Upper lobe of left lung (tissue), 6 donors: ENCODE results near the gene SERINC3. TPM values are rescaled to one million over a fixed set of nuclear protein-coding genes. Genes with fewer than 3 reads are reported as not detected.

Experiments
- ATAC-seq, 2 donors: fragments of 200-7000 bp; cut with Tn5 transposase; one replicate each; pipeline ENCODE4 v1.9.1; 2022; ENCODE audit warnings: mild to moderate bottlenecking in 2 of 2, moderate library complexity in 2 of 2; ENCODE audit not compliant: low FRiP score in 2 of 2
- DNase-seq, 2 donors: peaks; one replicate each; pipeline ENCODE4 v3.0.0-alpha.2; 2019 to 2020
- H3K27ac ChIP-seq, 4 donors: fragments of 200-600 bp; sonication (generic); one replicate each; pipeline ENCODE4 v1.5.1; 2016 to 2019
- H3K27me3 ChIP-seq, 4 donors: fragments of 200-600 bp; sonication (generic); one replicate each; pipeline ENCODE4 v1.5.1; 2017 to 2019
- H3K36me3 ChIP-seq, 4 donors: fragments of 200-600 bp; sonication (generic); one replicate each; pipeline ENCODE4 v1.5.1; 2016 to 2019
- H3K4me1 ChIP-seq, 4 donors: fragments of 200-600 bp; sonication (generic); one replicate each; pipeline ENCODE4 v1.5.1; 2018 to 2019
- H3K4me3 ChIP-seq, 4 donors: fragments of 200-600 bp; sonication (generic); one replicate each; pipeline ENCODE4 v1.5.1; 2017 to 2019; ENCODE audit warnings: mild to moderate bottlenecking in 2 of 4, moderate library complexity in 1 of 4
- H3K9me3 ChIP-seq, 4 donors: fragments of 200-600 bp; sonication (generic); one replicate each; pipeline ENCODE4 v1.5.1; 2018 to 2019
- CTCF ChIP-seq, 6 experiments: fragments of 450-650 bp in 4 of 6; fragments of 200-600 bp in 2 of 6; sonication (generic) in 2 of 6; IDR thresholded peaks; one replicate each; pipeline ENCODE4 v1.5.1; 2016 to 2019; ENCODE audit warnings: antibody characterized with exemption in 6 of 6
- EP300 ChIP-seq, 4 donors: sonication (generic); formaldehyde crosslinking; IDR thresholded peaks; one replicate each; pipeline ENCODE4 v1.5.1; 2017; ENCODE audit warnings: antibody characterized with exemption in 4 of 4, control low read depth in 2 of 4
- POLR2A ChIP-seq, 4 donors: fragments of 450-650 bp; IDR thresholded peaks; one replicate each; pipeline ENCODE4 v1.5.1; 2016 to 2017; ENCODE audit warnings: antibody characterized with exemption in 4 of 4, mild to moderate bottlenecking in 2 of 4
- POLR2AphosphoS5 ChIP-seq, 2 donors: sonication (generic); formaldehyde crosslinking; IDR thresholded peaks; one replicate each; pipeline ENCODE4 v1.5.1; 2017; ENCODE audit warnings: antibody characterized with exemption in 2 of 2
- WGBS, 2 donors: methylation state at CpG; one replicate each; pipeline ENCODE4 v1.1.5; 2017 to 2018; 5-methylcytosine and 5-hydroxymethylcytosine counted together
- total RNA-seq, 6 donors: library from RNA; depleted of rRNA in 4 of 6; stranded (reverse); fragments of >200 nt in 4 of 6; gene quantifications; one replicate each; pipeline versions ENCODE4 v1.1.0 to v1.2.1, GENCODE V29; 2016 to 2021
- donor health status: DM: no; HTN: no; CAD: no; lungs with moderate emphysema.
- donor health status: DM: no; HTN: yes; CAD: no; lungs with severe emphysema.

The SERINC3 gene
- total RNA-seq, 6 donors from 2014 or later: 56.3 to 122 (median 107) TPM

GRCh38 chr20:44532259-44532980 lies 10.6 kb upstream of the SERINC3 start:
- no peaks in the 10 kb centered on the region for H3K27me3 ChIP-seq
- 23 to 24% methylated on average over 11 of the region's 11 CpGs for WGBS, 2 donors
- DNase-seq: no peak
- H3K9me3 ChIP-seq: no peaks in the 10 kb centered on the region
- peak overlapping the region; percentile 52 to 96 (median 74) for H3K4me3 ChIP-seq
- no peaks in the 10 kb centered on the region for H3K36me3 ChIP-seq
- peak in 1 of 2 donors; percentile 37 for ATAC-seq
- TF ChIP-seq EP300 (IDR thresholded peaks at IDR 0.05) (peak in 1 of 4 donors; percentile 60), POLR2A (IDR thresholded peaks at IDR 0.05) (no peak), CTCF (IDR thresholded peaks at IDR 0.05) (no peak), POLR2AphosphoS5 (IDR thresholded peaks at IDR 0.05) (peak in 1 of 2 donors; percentile 48)
- peak overlapping the region; percentile 84 to 92 (median 84) for H3K27ac ChIP-seq
- H3K4me1 ChIP-seq: peaks cover 7 to 18% (median 13%) of the 10 kb centered on the region in 4 donors

- DNase-seq (no peak), ATAC-seq (no peak)
- Histone ChIP-seq H3K27me3 (no peaks in the 10 kb centered on the region), H3K27ac (no peak overlapping the region), H3K4me1 (peaks cover 7 to 13% (median 8%) of the 10 kb centered on the region in 4 donors), H3K9me3 (no peaks in the 10 kb centered on the region), H3K36me3 (no peaks in the 10 kb centered on the region), H3K4me3 (no peak overlapping the region)
- 80 to 84% methylated on average over 6 of the region's 6 CpGs for WGBS, 2 donors
- TF ChIP-seq EP300 (IDR thresholded peaks at IDR 0.05) (no peak), POLR2A (IDR thresholded peaks at IDR 0.05) (no peak), POLR2AphosphoS5 (IDR thresholded peaks at IDR 0.05) (no peak), CTCF (IDR thresholded peaks at IDR 0.05) (no peak)
Measured at GRCh38 chr20:44528309-44528708, 6.4 kb upstream of the SERINC3 start.

DNA sequence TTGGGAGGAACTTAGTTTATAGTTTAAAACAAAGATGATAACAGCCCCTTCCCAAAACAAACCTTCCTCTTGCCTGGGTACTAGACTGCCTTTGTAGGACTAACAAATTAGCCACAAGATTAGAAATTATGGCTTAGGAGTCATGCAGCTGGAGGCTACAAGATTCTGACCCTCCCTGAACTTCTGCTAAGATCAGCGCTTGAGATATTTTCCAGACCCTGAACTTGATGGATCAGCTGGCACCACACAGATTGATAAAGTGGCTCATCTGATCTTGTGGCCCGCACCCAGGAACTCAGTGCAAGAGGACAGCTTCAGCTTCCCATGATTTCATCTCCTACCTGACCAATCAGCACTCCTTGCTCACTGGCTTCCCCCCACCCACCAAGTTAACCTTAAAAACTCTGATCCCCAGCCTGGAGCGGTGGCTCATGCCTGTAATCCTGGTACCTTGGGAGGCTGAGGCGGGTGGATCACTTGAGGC lies 5.9 kb upstream of the SERINC3 start:
- no peak for TF ChIP-seq EP300 (IDR thresholded peaks at IDR 0.05)
- no peak for TF ChIP-seq CTCF (IDR thresholded peaks at IDR 0.05)
- no peak for TF ChIP-seq POLR2AphosphoS5 (IDR thresholded peaks at IDR 0.05)
- no peak for TF ChIP-seq POLR2A (IDR thresholded peaks at IDR 0.05)
- no peaks in the 10 kb centered on the region for H3K9me3 ChIP-seq
- no peaks in the 10 kb centered on the region for H3K27me3 ChIP-seq
- H3K4me1 ChIP-seq: peaks cover 4 to 12% (median 5%) of the 10 kb centered on the region in 4 donors
- DNase-seq (no peak), ATAC-seq (no peak)
- H3K27ac ChIP-seq: no peak overlapping the region
- H3K36me3 ChIP-seq: no peaks in the 10 kb centered on the region
- no peak overlapping the region for H3K4me3 ChIP-seq
- WGBS, 2 donors: 79 to 86% methylated on average over 4 of the region's 4 CpGs

GRCh38 chr20:44526129-44526528 lies 4.3 kb upstream of the SERINC3 start:
- no peak overlapping the region for H3K27ac ChIP-seq
- no peaks in the 10 kb centered on the region for H3K27me3 ChIP-seq
- no peak for TF ChIP-seq CTCF (IDR thresholded peaks at IDR 0.05)
- no peak for TF ChIP-seq EP300 (IDR thresholded peaks at IDR 0.05)
- TF ChIP-seq POLR2AphosphoS5 (IDR thresholded peaks at IDR 0.05): no peak
- no peak for TF ChIP-seq POLR2A (IDR thresholded peaks at IDR 0.05)
- ATAC-seq (no peak), DNase-seq (no peak)
- H3K36me3 ChIP-seq: no peaks in the 10 kb centered on the region
- no peaks in the 10 kb centered on the region for H3K9me3 ChIP-seq
- 75 to 77% methylated on average over 6 of the region's 6 CpGs for WGBS, 2 donors
- H3K4me1 ChIP-seq: peaks cover 5 to 9% (median 6%) of the 10 kb centered on the region in 4 donors
- no peak overlapping the region for H3K4me3 ChIP-seq
